Neural cell (in vitro differentiated cells): ENCODE results near the gene PRPSAP1. TPM values are rescaled to one million over a fixed set of nuclear protein-coding genes. Genes with fewer than 3 reads are reported as not detected.

Source experiments
- H2AFZ ChIP-seq: fragments of 200-600, 300-800 bp; sonication (generic), shearing (Covaris generic); 2 replicates; pipeline ENCODE4 v1.6.0; 2014; ENCODE audit warnings: low read depth, mild to moderate bottlenecking, antibody characterized with exemption, low read length, moderate library complexity
- H3F3A ChIP-seq: fragments of 200-600 bp; shearing (Covaris generic); 2 replicates; pipeline ENCODE4 v1.6.1; 2016; ENCODE audit warnings: mild to moderate bottlenecking, moderate library complexity, mixed read lengths, antibody characterized with exemption, low read length; ENCODE audit not compliant: insufficient read depth, poor library complexity, severe bottlenecking
- H3K27ac ChIP-seq: fragments of 200-600, 300-800 bp; sonication (generic), shearing (Covaris generic); 2 replicates; pipeline ENCODE4 v1.5.1; 2014; ENCODE audit warnings: mild to moderate bottlenecking, low read length, moderate library complexity
- H3K27me3 ChIP-seq: fragments of 300-800, 200-600 bp; sonication (generic), shearing (Covaris generic); 2 replicates; pipeline ENCODE4 v1.6.0; 2014; ENCODE audit warnings: mild to moderate bottlenecking, low read depth, low read length, moderate library complexity; ENCODE audit not compliant: insufficient read depth
- H3K36me3 ChIP-seq: fragments of 300-800, 200-600 bp; sonication (generic), shearing (Covaris generic); 2 replicates; pipeline ENCODE4 v1.5.1; 2014; ENCODE audit warnings: mild to moderate bottlenecking, antibody characterized with exemption, low read length, moderate library complexity; ENCODE audit not compliant: insufficient read depth
- H3K4me2 ChIP-seq: fragments of 300-800, 200-600 bp; sonication (generic), shearing (Covaris generic); 2 replicates; pipeline ENCODE4 v1.6.0; 2014; ENCODE audit warnings: mild to moderate bottlenecking, low read length
- H3K4me3 ChIP-seq: fragments of 300-800, 200-600 bp; sonication (generic), shearing (Covaris generic); 2 replicates; pipeline ENCODE4 v1.5.1; 2014; ENCODE audit warnings: mild to moderate bottlenecking, low read length, moderate library complexity
- H3K79me2 ChIP-seq: fragments of 200-600 bp; shearing (Covaris generic); replicated peaks from 2 replicates; pipeline ENCODE4 v1.6.0; 2014; ENCODE audit warnings: mild to moderate bottlenecking, low read length, moderate library complexity; ENCODE audit not compliant: insufficient read depth
- H3K9ac ChIP-seq: fragments of 300-800, 200-600 bp; sonication (generic), shearing (Covaris generic); 2 replicates; pipeline ENCODE4 v1.6.1; 2016; ENCODE audit warnings: mild to moderate bottlenecking, low read length, mixed read lengths
- H3K9me2 ChIP-seq: fragments of 200-600 bp; shearing (Covaris generic); 2 replicates; pipeline ENCODE4 v1.6.1; 2016; ENCODE audit warnings: mild to moderate bottlenecking, low read length, mixed read lengths; ENCODE audit not compliant: insufficient read depth
- H3K9me3 ChIP-seq: fragments of 200-600, 300-800 bp; sonication (generic), shearing (Covaris generic); 2 replicates; pipeline ENCODE4 v1.6.1; 2016; ENCODE audit warnings: mild to moderate bottlenecking, mixed run types, low read length, moderate library complexity, mixed read lengths
- H4K20me1 ChIP-seq: fragments of 200-600 bp; shearing (Covaris generic); 2 replicates; pipeline ENCODE4 v1.6.1; 2016; ENCODE audit warnings: mild to moderate bottlenecking, mixed run types; ENCODE audit not compliant: insufficient read depth
- EP300 ChIP-seq: fragments of 450-650 bp; conservative IDR thresholded peaks from 2 replicates; pipeline ENCODE4 v1.6.1; 2014; ENCODE audit warnings: antibody characterized with exemption, mild to moderate bottlenecking, moderate library complexity; ENCODE audit not compliant: poor library complexity, severe bottlenecking
- EZH2 ChIP-seq: fragments of 200-600, 300-800 bp; shearing (Covaris generic), sonication (generic); IDR thresholded peaks from 2 replicates; pipeline ENCODE4 v1.6.1; 2014; ENCODE audit warnings: antibody characterized with exemption, low read length, borderline replicate concordance, mild to moderate bottlenecking; ENCODE audit not compliant: insufficient read depth, poor library complexity, severe bottlenecking
- POLR2AphosphoS5 ChIP-seq: IDR thresholded peaks from 2 replicates; pipeline ENCODE4 v1.6.1; 2012
- RAD21 ChIP-seq: fragments of 450-650 bp; conservative IDR thresholded peaks from 2 replicates; pipeline ENCODE4 v1.6.1; 2014; ENCODE audit warnings: antibody characterized with exemption, mild to moderate bottlenecking, moderate library complexity
- SMC3 ChIP-seq: fragments of 450-650 bp; conservative IDR thresholded peaks from 2 replicates; pipeline ENCODE4 v1.6.1; 2014; ENCODE audit warnings: antibody characterized with exemption, mild to moderate bottlenecking, moderate library complexity; ENCODE audit not compliant: poor library complexity
- TAF1 ChIP-seq: IDR thresholded peaks from 2 replicates; pipeline ENCODE4 v1.6.1; 2012; ENCODE audit warnings: low read depth
- polyA plus RNA-seq: library from polyadenylated mRNA; depleted of rRNA; stranded (reverse); fragments of >200 nt; gene quantifications from 2 replicates; pipeline ENCODE4 v1.2.3, GENCODE V29; 2014
- TF ChIP-seq, protein P1 (sequence below): IDR thresholded peaks from 2 replicates; pipeline ENCODE4 v1.6.1; 2012; ENCODE audit warnings: borderline replicate concordance
- TF ChIP-seq, protein P2 (sequence below): fragments of 450-650 bp; IDR thresholded peaks from 2 replicates; pipeline ENCODE4 v1.5.1; 2014; ENCODE audit warnings: antibody characterized with exemption, mild to moderate bottlenecking, moderate library complexity; ENCODE audit not compliant: poor library complexity, severe bottlenecking

The PRPSAP1 gene
- polyA plus RNA-seq, 1 donor from 2014 or later: 73.8 TPM

DNA sequence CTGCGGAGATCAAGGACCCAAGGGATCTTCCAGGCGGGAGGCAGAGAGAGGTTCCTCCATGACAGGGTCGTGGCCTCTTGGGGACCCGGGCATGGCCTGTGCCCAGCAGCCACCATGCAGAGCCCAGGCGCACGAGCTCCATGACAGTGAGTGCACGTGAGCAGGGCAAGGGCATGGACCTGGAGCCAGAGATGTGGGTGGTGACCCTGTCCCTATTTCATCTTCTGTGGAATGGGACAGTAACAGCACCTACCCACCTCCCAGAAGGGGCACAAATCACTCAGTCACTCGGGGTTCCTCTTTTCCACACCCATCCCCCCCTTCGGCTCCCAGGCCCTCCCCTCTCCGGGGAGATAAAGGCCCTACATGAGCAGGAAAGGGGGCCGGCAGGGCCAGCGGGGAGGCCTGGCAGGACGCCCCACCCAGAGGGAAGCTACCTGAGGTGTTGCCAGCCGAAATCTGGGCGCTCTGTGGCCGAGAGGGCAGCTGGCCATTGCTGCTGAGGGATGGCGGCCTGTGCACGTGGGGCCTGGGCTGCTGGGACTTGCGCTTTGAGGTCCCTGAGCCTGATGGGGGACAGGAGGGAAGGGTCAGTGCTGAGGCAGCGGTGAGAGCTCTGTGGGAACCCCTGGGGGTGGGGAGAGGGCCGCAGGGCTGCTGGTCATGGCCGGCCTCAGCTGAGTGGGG, 78.2 kb downstream of the PRPSAP1 start:
- H3K4me3 ChIP-seq: no peak overlapping the region
- H3K9ac ChIP-seq: no peak overlapping the region
- H3K9me3 ChIP-seq: no peaks in the 10 kb centered on the region
- H3K27me3 ChIP-seq: no peaks in the 10 kb centered on the region
- no peaks in the 10 kb centered on the region for H3F3A ChIP-seq
- no peak overlapping the region for H2AFZ ChIP-seq
- H4K20me1 ChIP-seq: no peaks in the 10 kb centered on the region
- no peak overlapping the region for H3K4me2 ChIP-seq
- H3K9me2 ChIP-seq: no peaks in the 10 kb centered on the region
- H3K27ac ChIP-seq: no peak overlapping the region
- no peaks in the 10 kb centered on the region for H3K36me3 ChIP-seq
- TF ChIP-seq POLR2AphosphoS5: no peak
- TF ChIP-seq, protein P1, sequence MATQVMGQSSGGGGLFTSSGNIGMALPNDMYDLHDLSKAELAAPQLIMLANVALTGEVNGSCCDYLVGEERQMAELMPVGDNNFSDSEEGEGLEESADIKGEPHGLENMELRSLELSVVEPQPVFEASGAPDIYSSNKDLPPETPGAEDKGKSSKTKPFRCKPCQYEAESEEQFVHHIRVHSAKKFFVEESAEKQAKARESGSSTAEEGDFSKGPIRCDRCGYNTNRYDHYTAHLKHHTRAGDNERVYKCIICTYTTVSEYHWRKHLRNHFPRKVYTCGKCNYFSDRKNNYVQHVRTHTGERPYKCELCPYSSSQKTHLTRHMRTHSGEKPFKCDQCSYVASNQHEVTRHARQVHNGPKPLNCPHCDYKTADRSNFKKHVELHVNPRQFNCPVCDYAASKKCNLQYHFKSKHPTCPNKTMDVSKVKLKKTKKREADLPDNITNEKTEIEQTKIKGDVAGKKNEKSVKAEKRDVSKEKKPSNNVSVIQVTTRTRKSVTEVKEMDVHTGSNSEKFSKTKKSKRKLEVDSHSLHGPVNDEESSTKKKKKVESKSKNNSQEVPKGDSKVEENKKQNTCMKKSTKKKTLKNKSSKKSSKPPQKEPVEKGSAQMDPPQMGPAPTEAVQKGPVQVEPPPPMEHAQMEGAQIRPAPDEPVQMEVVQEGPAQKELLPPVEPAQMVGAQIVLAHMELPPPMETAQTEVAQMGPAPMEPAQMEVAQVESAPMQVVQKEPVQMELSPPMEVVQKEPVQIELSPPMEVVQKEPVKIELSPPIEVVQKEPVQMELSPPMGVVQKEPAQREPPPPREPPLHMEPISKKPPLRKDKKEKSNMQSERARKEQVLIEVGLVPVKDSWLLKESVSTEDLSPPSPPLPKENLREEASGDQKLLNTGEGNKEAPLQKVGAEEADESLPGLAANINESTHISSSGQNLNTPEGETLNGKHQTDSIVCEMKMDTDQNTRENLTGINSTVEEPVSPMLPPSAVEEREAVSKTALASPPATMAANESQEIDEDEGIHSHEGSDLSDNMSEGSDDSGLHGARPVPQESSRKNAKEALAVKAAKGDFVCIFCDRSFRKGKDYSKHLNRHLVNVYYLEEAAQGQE: no peak
- no peak for TF ChIP-seq EZH2
- TF ChIP-seq, protein P2, sequence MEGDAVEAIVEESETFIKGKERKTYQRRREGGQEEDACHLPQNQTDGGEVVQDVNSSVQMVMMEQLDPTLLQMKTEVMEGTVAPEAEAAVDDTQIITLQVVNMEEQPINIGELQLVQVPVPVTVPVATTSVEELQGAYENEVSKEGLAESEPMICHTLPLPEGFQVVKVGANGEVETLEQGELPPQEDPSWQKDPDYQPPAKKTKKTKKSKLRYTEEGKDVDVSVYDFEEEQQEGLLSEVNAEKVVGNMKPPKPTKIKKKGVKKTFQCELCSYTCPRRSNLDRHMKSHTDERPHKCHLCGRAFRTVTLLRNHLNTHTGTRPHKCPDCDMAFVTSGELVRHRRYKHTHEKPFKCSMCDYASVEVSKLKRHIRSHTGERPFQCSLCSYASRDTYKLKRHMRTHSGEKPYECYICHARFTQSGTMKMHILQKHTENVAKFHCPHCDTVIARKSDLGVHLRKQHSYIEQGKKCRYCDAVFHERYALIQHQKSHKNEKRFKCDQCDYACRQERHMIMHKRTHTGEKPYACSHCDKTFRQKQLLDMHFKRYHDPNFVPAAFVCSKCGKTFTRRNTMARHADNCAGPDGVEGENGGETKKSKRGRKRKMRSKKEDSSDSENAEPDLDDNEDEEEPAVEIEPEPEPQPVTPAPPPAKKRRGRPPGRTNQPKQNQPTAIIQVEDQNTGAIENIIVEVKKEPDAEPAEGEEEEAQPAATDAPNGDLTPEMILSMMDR: no peak
- no peak for TF ChIP-seq EP300
- TF ChIP-seq SMC3: no peak
- TF ChIP-seq RAD21: no peak
- no peaks in the 10 kb centered on the region for H3K79me2 ChIP-seq

DNA sequence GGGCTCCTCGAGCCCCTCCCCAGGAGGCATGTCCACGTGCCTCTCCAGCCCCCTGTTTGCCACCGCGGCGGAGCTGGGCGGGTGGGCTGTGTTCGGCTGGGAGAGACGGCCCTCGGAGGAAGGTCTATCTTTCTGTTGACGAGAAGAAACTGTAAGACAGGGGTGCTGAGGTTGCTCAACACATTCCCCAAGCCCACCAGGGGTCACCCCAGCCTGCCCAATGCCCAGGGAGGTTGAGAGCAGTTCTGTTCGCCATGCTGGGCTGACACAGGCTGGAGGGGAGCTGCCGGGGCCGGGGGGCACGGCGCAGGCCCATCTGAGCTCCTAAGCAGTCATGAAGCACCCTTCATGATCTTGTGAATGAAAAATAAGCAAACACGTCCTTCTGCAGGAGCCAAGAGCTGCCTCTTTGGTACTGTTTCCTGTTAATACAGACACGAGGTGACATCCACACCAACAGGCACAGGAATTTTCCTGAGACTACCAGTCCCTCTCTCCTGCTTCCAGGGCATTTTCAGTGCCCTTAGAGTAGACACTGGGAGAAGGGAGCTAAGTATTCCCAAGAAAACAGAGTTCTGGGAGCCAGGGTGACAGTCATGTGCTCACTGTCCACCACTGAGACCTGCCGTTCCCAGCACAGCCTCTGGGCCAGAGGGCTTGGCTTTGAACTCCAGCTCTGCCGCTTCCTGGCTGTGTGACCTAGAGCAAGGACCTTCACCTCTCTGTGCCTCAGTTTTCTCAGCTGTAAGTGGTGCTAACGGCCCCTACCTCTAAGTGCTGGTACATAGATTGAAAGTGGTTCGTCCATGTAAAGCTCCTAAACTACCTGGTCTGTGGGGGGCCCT, 79.4 kb downstream of the PRPSAP1 start:
- Histone ChIP-seq H3K79me2 (no peaks in the 10 kb centered on the region), H3F3A (no peaks in the 10 kb centered on the region), H3K36me3 (no peaks in the 10 kb centered on the region), H3K4me3 (no peak overlapping the region), H3K4me2 (no peak overlapping the region), H2AFZ (no peak overlapping the region), H3K27ac (no peak overlapping the region), H3K9ac (no peak overlapping the region), H3K9me2 (no peaks in the 10 kb centered on the region), H3K9me3 (no peaks in the 10 kb centered on the region), H4K20me1 (no peaks in the 10 kb centered on the region), H3K27me3 (no peaks in the 10 kb centered on the region)
- TF ChIP-seq POLR2AphosphoS5 (peak; percentile 28), TAF1 (no peak)
